HG02798 (cell line): ENCODE data around the gene CCDC47.
"Not testable (repeated sequence)": the region's sequence is repeated elsewhere in the genome, so short reads cannot be mapped to it uniquely, and the experiment has no call there.

Experiments
- ATAC-seq: cut with Tn5 transposase; IDR thresholded peaks from one replicate; pipeline ENCODE4 v1.9.1; 2021; ENCODE audit warnings: mild to moderate bottlenecking; ENCODE audit not compliant: unreplicated experiment, poor library complexity

Gene CCDC47

GRCh38 chr17:63773272-63774140 lies at the start of gene CCDC47:
TSS of gene CCDC47 (minus strand) at chr17:63773597. CDS start at chr17:63766175, 7,422 bp downstream.
- peak; percentile 86 for ATAC-seq

GRCh38 chr17:63822537-63822936 lies 49.1 kb upstream of the CCDC47 start:
- ATAC-seq = no peak

- ATAC-seq = no peak
These were observed 48.4 kb upstream of the CCDC47 start for GRCh38 chr17:63821804-63822203.

- no peak for ATAC-seq
These were observed 47.7 kb upstream of the CCDC47 start for GRCh38 chr17:63820963-63821561.

GRCh38 chr17:63819585-63820537 lies 46.5 kb upstream of the CCDC47 start:
- ATAC-seq = no peak

GRCh38 chr17:63819131-63819530 lies 45.7 kb upstream of the CCDC47 start:
- ATAC-seq = no peak

GRCh38 chr17:63817736-63818385 lies 44.5 kb upstream of the CCDC47 start:
- ATAC-seq = no peak

GRCh38 chr17:63816669-63817068 lies 43.3 kb upstream of the CCDC47 start:
- ATAC-seq = no peak

GRCh38 chr17:63816123-63816522 lies 42.7 kb upstream of the CCDC47 start:
- no peak for ATAC-seq

GRCh38 chr17:63809970-63810369 lies 36.6 kb upstream of the CCDC47 start:
- ATAC-seq = no peak

GRCh38 chr17:63805591-63805990 lies 32.2 kb upstream of the CCDC47 start:
- ATAC-seq = no peak

GRCh38 chr17:63804328-63804727 lies 30.9 kb upstream of the CCDC47 start:
- no peak for ATAC-seq

GRCh38 chr17:63800783-63801182 lies 27.4 kb upstream of the CCDC47 start:
- no peak for ATAC-seq

- no peak for ATAC-seq
These were observed 25.2 kb upstream of the CCDC47 start for GRCh38 chr17:63798572-63799106.

- not testable (repeated sequence) for ATAC-seq
These were observed 23.0 kb upstream of the CCDC47 start for GRCh38 chr17:63796375-63796774.

- no peak for ATAC-seq
These were observed 18.8 kb upstream of the CCDC47 start for GRCh38 chr17:63792055-63792729.

GRCh38 chr17:63790057-63790456 lies 16.7 kb upstream of the CCDC47 start:
- no peak for ATAC-seq

- no peak for ATAC-seq
These were observed 13.7 kb upstream of the CCDC47 start for GRCh38 chr17:63786971-63787711.

GRCh38 chr17:63786117-63786516 lies 12.7 kb upstream of the CCDC47 start:
- ATAC-seq = no peak
